Trophoblast cell (in vitro differentiated cells and primary cell): ENCODE data around the gene STK36. TPM values are rescaled to one million over a fixed set of nuclear protein-coding genes. Genes with fewer than 3 reads are reported as not detected.
A peak's percentile ranks its signal among the peaks of the same experiment; 100 is the strongest.

Experiments
- DNase-seq, 2 donors: peaks; one replicate each; pipeline ENCODE4 v3.0.0-alpha.2; 2016
- H2AFZ ChIP-seq: 2 replicates; pipeline ENCODE4 v1.6.1; 2013; ENCODE audit warnings: low read length, moderate library complexity, mild to moderate bottlenecking; ENCODE audit not compliant: insufficient read depth, poor library complexity
- H2AK5ac ChIP-seq: 2 replicates; pipeline ENCODE4 v1.6.1; 2013; ENCODE audit warnings: mild to moderate bottlenecking, low read length
- H2BK120ac ChIP-seq: 2 replicates; pipeline ENCODE4 v1.6.1; 2013; ENCODE audit warnings: low read length, mild to moderate bottlenecking, moderate library complexity; ENCODE audit not compliant: insufficient read depth, poor library complexity
- H2BK12ac ChIP-seq: 2 replicates; pipeline ENCODE4 v1.6.1; 2013; ENCODE audit warnings: mild to moderate bottlenecking, low read length, moderate library complexity
- H2BK5ac ChIP-seq: 2 replicates; pipeline ENCODE4 v1.6.1; 2013; ENCODE audit warnings: low read length, low read depth, moderate library complexity, mild to moderate bottlenecking; ENCODE audit not compliant: poor library complexity
- H3K14ac ChIP-seq: 2 replicates; pipeline ENCODE4 v1.6.1; 2013; ENCODE audit warnings: mild to moderate bottlenecking, low read length
- H3K18ac ChIP-seq: 2 replicates; pipeline ENCODE4 v1.6.1; 2013; ENCODE audit warnings: mild to moderate bottlenecking, low read length
- H3K23ac ChIP-seq: 2 replicates; pipeline ENCODE4 v1.6.1; 2013; ENCODE audit warnings: low read length
- H3K27ac ChIP-seq: 2 replicates; pipeline ENCODE4 v1.5.1; 2013; ENCODE audit warnings: low read depth, mild to moderate bottlenecking, inconsistent platforms, low read length, moderate library complexity
- H3K27me3 ChIP-seq: 2 replicates; pipeline ENCODE4 v1.6.1; 2013; ENCODE audit warnings: inconsistent platforms, mild to moderate bottlenecking, low read length, moderate library complexity; ENCODE audit not compliant: insufficient read depth
- H3K36me3 ChIP-seq, 2 experiments: 1 replicate in 1 of 2; 2 replicates in 1 of 2; pipeline ENCODE4 v1.6.1; 2013; ENCODE audit warnings: low read length in 2 of 2, mild to moderate bottlenecking in 2 of 2, moderate library complexity in 1 of 2; ENCODE audit not compliant: insufficient read depth in 2 of 2, control insufficient read depth in 1 of 2
- H3K4ac ChIP-seq: 2 replicates; pipeline ENCODE4 v1.6.1; 2013; ENCODE audit warnings: low read depth, mild to moderate bottlenecking, low read length, moderate library complexity
- H3K4me1 ChIP-seq, 2 experiments: 1 replicate in 1 of 2; 2 replicates in 1 of 2; pipeline ENCODE4 v1.6.1; 2013; ENCODE audit warnings: low read length in 2 of 2, mild to moderate bottlenecking in 2 of 2, moderate library complexity in 1 of 2; ENCODE audit not compliant: insufficient read depth in 2 of 2, control insufficient read depth in 1 of 2
- H3K4me2 ChIP-seq: 2 replicates; pipeline ENCODE4 v1.6.1; 2013; ENCODE audit warnings: inconsistent platforms, mild to moderate bottlenecking, low read length, moderate library complexity
- H3K4me3 ChIP-seq: 2 replicates; pipeline ENCODE4 v1.5.1; 2013; ENCODE audit warnings: mild to moderate bottlenecking, low read depth, low read length, inconsistent platforms
- H3K79me1 ChIP-seq: one replicate; pipeline ENCODE4 v1.6.1; 2013; ENCODE audit warnings: low read length
- H3K79me2 ChIP-seq: 2 replicates; pipeline ENCODE4 v1.6.1; 2013; ENCODE audit warnings: low read length, mild to moderate bottlenecking; ENCODE audit not compliant: control insufficient read depth, insufficient read depth, poor library complexity
- H3K9ac ChIP-seq: 2 replicates; pipeline ENCODE4 v1.6.1; 2013; ENCODE audit warnings: mild to moderate bottlenecking, low read length
- H3K9me3 ChIP-seq: 2 replicates; pipeline ENCODE4 v1.6.1; 2013; ENCODE audit warnings: low read depth, mild to moderate bottlenecking, control low read depth, inconsistent platforms, low read length; ENCODE audit not compliant: insufficient read depth
- H4K12ac ChIP-seq: 2 replicates; pipeline ENCODE4 v1.6.1; 2013; ENCODE audit warnings: low read depth, mild to moderate bottlenecking, low read length, moderate library complexity
- H4K8ac ChIP-seq: 2 replicates; pipeline ENCODE4 v1.6.1; 2013; ENCODE audit warnings: low read depth, mild to moderate bottlenecking, low read length, moderate library complexity
- H4K91ac ChIP-seq: one replicate; pipeline ENCODE4 v1.6.1; 2013; ENCODE audit warnings: low read depth, mild to moderate bottlenecking, low read length, moderate library complexity
- WGBS: extraction: QIAGEN DNeasy Blood & Tissue Kit; methylation state at CpG from one replicate; pipeline ENCODE4 v1.1.7; 2013; ENCODE audit warnings: missing lambda C conversion rate; ENCODE audit not compliant: insufficient read length, insufficient coverage; ENCODE audit errors: extremely low coverage; 5-methylcytosine and 5-hydroxymethylcytosine counted together
- polyA plus RNA-seq: library from polyadenylated mRNA; stranded (reverse); fragments of 200-250 nt; gene quantifications from 2 replicates; pipeline ENCODE4 v1.2.3, GENCODE V29; 2013

Gene STK36
- polyA plus RNA-seq, result 24.6 and 25.4 TPM in 2 replicates

- peak; percentile 76 to 87 for DNase-seq
- peak within 1 kb of the TSS; percentile 2 for H2BK12ac ChIP-seq
- peaks cover 8 to 15% of the 10 kb centered on the region in 2 experiments for H3K36me3 ChIP-seq
- H3K79me2 ChIP-seq, result no peaks in the 10 kb centered on the region
- peak within 1 kb of the TSS; percentile 75 for H3K14ac ChIP-seq
- peak within 1 kb of the TSS; percentile 37 for H2BK120ac ChIP-seq
- H3K27ac ChIP-seq, result peak within 1 kb of the TSS; percentile 47
- peak within 1 kb of the TSS; percentile 23 for H3K18ac ChIP-seq
- peak within 1 kb of the TSS; percentile 71 for H3K4me2 ChIP-seq
- H3K4me3 ChIP-seq, result peak within 1 kb of the TSS; percentile 98
- no peak within 1 kb of the TSS for H2BK5ac ChIP-seq
- H3K9me3 ChIP-seq, result no peaks in the 10 kb centered on the region
- H3K23ac ChIP-seq, result no peak within 1 kb of the TSS
- H3K79me1 ChIP-seq, result peaks cover 8% of the 10 kb centered on the region
- no peaks in the 10 kb centered on the region for H3K27me3 ChIP-seq
- peak within 1 kb of the TSS; percentile 71 for H4K12ac ChIP-seq
- H3K4ac ChIP-seq, result peak within 1 kb of the TSS; percentile 5
- peak within 1 kb of the TSS; percentile 49 for H4K91ac ChIP-seq
- H3K9ac ChIP-seq, result peak within 1 kb of the TSS; percentile 89
- peak within 1 kb of the TSS; percentile 48 for H2AK5ac ChIP-seq
- H4K8ac ChIP-seq, result peak within 1 kb of the TSS; percentile 79
- no CpG with 5 or more reads among the region's 49 CpGs for WGBS
- H3K4me1 ChIP-seq, result peaks cover 0 to 11% of the 10 kb centered on the region in 2 experiments
- H2AFZ ChIP-seq, result peak within 1 kb of the TSS; percentile 28
Observed at GRCh38 chr2:218671654-218672566, at the start of gene STK36, which contains the start of gene RNF25. STK36 (plus strand) TSS chr2:218672086; CDS start chr2:218672830, 744 bp downstream. RNF25 (minus strand) TSS chr2:218672002; CDS start chr2:218671970, 32 bp downstream.

- Histone ChIP-seq H3K27ac (no peak overlapping the region), H3K9me3 (no peaks in the 10 kb centered on the region), H3K18ac (no peak overlapping the region), H2AFZ (no peak overlapping the region), H3K36me3 (no peaks in the 10 kb centered on the region), H4K8ac (no peak overlapping the region), H3K4me2 (no peak overlapping the region), H3K79me2 (no peaks in the 10 kb centered on the region), H3K23ac (no peak overlapping the region), H2BK5ac (no peak overlapping the region), H3K4ac (no peak overlapping the region), H3K9ac (no peak overlapping the region), H4K12ac (no peak overlapping the region), H2BK120ac (no peak overlapping the region), H3K4me3 (no peak overlapping the region), H3K79me1 (no peaks in the 10 kb centered on the region), H2BK12ac (no peak overlapping the region), H2AK5ac (no peak overlapping the region), H3K27me3 (no peaks in the 10 kb centered on the region), H3K14ac (no peak overlapping the region), H4K91ac (no peak overlapping the region), H3K4me1 (no peaks in the 10 kb centered on the region)
- no CpG with 5 or more reads among the region's 7 CpGs for WGBS
- peak in 1 of 2 donors; percentile 11 for DNase-seq
Observed at GRCh38 chr2:218622606-218623365, 49.1 kb upstream of the STK36 start.

- Histone ChIP-seq H2AK5ac (no peak overlapping the region), H4K91ac (no peak overlapping the region), H2AFZ (no peak overlapping the region), H2BK5ac (no peak overlapping the region), H3K4me3 (no peak overlapping the region), H3K4me2 (no peak overlapping the region), H3K79me1 (no peaks in the 10 kb centered on the region), H3K23ac (no peak overlapping the region), H3K4ac (no peak overlapping the region), H3K9me3 (peaks cover 2% of the 10 kb centered on the region), H3K4me1 (no peaks in the 10 kb centered on the region), H3K18ac (no peak overlapping the region), H3K27ac (no peak overlapping the region), H4K8ac (no peak overlapping the region), H4K12ac (no peak overlapping the region), H3K27me3 (no peaks in the 10 kb centered on the region), H2BK12ac (no peak overlapping the region), H2BK120ac (no peak overlapping the region), H3K14ac (no peak overlapping the region), H3K36me3 (no peaks in the 10 kb centered on the region), H3K79me2 (no peaks in the 10 kb centered on the region), H3K9ac (no peak overlapping the region)
- no peak for DNase-seq
- WGBS, result no CpG with 5 or more reads among the region's 3 CpGs
Observed at GRCh38 chr2:218623366-218623705, 48.5 kb upstream of the STK36 start.

GRCh38 chr2:218626369-218626768 is 45.5 kb upstream of the STK36 start:
- no peak overlapping the region for H3K4ac ChIP-seq
- H3K9ac ChIP-seq, result no peak overlapping the region
- peaks cover 2% of the 10 kb centered on the region for H3K9me3 ChIP-seq
- no peak overlapping the region for H3K4me3 ChIP-seq
- DNase-seq, result no peak
- no peaks in the 10 kb centered on the region for H3K79me2 ChIP-seq
- no peak overlapping the region for H2AFZ ChIP-seq
- no peak overlapping the region for H2BK5ac ChIP-seq
- H3K4me2 ChIP-seq, result no peak overlapping the region
- H3K27me3 ChIP-seq, result no peaks in the 10 kb centered on the region
- H3K79me1 ChIP-seq, result no peaks in the 10 kb centered on the region
- H2BK120ac ChIP-seq, result no peak overlapping the region
- no peak overlapping the region for H4K8ac ChIP-seq
- no peaks in the 10 kb centered on the region for H3K36me3 ChIP-seq
- H2AK5ac ChIP-seq, result no peak overlapping the region
- no peak overlapping the region for H3K14ac ChIP-seq
- H4K91ac ChIP-seq, result no peak overlapping the region
- H2BK12ac ChIP-seq, result no peak overlapping the region
- no peak overlapping the region for H3K18ac ChIP-seq
- no peak overlapping the region for H3K23ac ChIP-seq
- H3K27ac ChIP-seq, result no peak overlapping the region
- no peak overlapping the region for H4K12ac ChIP-seq
- no CpG with 5 or more reads among the region's 4 CpGs for WGBS
- no peaks in the 10 kb centered on the region for H3K4me1 ChIP-seq
